H7 (cell line): ENCODE measurements around the gene TMEM183A. TPM values are rescaled to one million over a fixed set of nuclear protein-coding genes. Genes with fewer than 3 reads are reported as not detected.

Experiments used
- DNase-seq: peaks from one replicate; pipeline ENCODE4 v3.0.0; 2012
- H3K27me3 ChIP-seq: 2 replicates; pipeline ENCODE4 v1.6.0; 2011; ENCODE audit warnings: mild to moderate bottlenecking, low read length; ENCODE audit not compliant: control insufficient read depth, insufficient read depth
- H3K36me3 ChIP-seq: replicated peaks from 2 replicates; pipeline ENCODE4 v1.5.1; 2011; ENCODE audit warnings: low read length; ENCODE audit not compliant: control insufficient read depth, insufficient read depth
- H3K4me3 ChIP-seq: 2 replicates; pipeline ENCODE4 v1.5.1; 2011; ENCODE audit warnings: low read depth, mild to moderate bottlenecking, control low read depth, low read length, moderate library complexity; ENCODE audit not compliant: insufficient read depth
- total RNA-seq: library from RNA; depleted of rRNA; stranded (reverse); fragments of >200 nt; shearing (Covaris generic); gene quantifications from 2 replicates; pipeline ENCODE4 v1.2.3, GENCODE V29; 2014

The TMEM183A gene
- total RNA-seq, 1 experiment from 2014 or later = 193 TPM

DNA sequence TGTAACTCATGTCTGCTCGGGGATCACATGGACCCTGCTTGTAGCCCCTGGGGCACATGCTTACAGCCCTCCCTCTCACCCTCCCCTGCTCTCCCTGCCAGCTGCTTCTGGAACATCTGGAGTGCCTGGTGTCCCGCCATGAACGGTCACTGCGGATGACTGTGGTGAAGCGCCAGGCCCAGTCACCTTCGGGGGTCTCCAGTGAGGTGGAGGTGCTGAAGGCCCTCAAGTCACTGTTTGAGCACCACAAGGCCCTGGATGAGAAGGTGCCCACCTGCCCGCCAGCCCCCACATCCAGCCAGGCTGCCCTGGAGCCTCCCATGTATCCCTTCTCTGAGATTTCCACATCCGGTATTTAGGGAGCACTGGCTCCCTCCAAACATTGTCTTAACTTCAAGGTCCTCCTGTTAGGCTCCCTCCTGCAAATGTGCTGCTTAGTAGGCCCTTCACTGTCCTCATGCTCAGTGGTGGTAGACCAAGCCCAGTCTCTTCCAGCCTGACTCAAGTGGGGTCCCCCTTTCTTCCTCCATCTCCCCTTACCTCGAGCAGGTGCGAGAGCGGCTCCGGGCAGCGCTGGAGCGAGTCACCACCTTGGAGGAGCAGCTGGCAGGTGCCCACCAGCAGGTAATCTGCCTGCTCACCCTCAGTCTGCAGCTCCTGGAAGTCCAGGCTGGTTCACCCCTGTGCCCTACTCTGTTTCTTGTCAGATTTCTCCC is 36.8 kb downstream of the TMEM183A start:
- H3K4me3 ChIP-seq = no peak overlapping the region
- H3K36me3 ChIP-seq = no peaks in the 10 kb centered on the region
- no peak for DNase-seq
- H3K27me3 ChIP-seq = no peaks in the 10 kb centered on the region; the same call in 1 of the 2 replicates

GRCh38 chr1:203044546-203045250 is 37.5 kb downstream of the TMEM183A start:
- Histone ChIP-seq H3K27me3 (no peaks in the 10 kb centered on the region; the same call in 1 of the 2 replicates), H3K36me3 (no peaks in the 10 kb centered on the region), H3K4me3 (no peak overlapping the region)
- DNase-seq = no peak

GRCh38 chr1:203045336-203045735 is 38.2 kb downstream of the TMEM183A start:
- no peaks in the 10 kb centered on the region; the same call in 1 of the 2 replicates for H3K27me3 ChIP-seq
- H3K36me3 ChIP-seq = no peaks in the 10 kb centered on the region
- DNase-seq = no peak
- H3K4me3 ChIP-seq = no peak overlapping the region

GRCh38 chr1:203045821-203046594 is 38.8 kb downstream of the TMEM183A start:
- Histone ChIP-seq H3K4me3 (no peak overlapping the region), H3K36me3 (no peaks in the 10 kb centered on the region), H3K27me3 (no peaks in the 10 kb centered on the region; the same call in 1 of the 2 replicates)
- no peak for DNase-seq

- no peak for DNase-seq
- no peaks in the 10 kb centered on the region for H3K36me3 ChIP-seq
Observed at GRCh38 chr1:203046984-203047630, 39.9 kb downstream of the TMEM183A start.

GRCh38 chr1:203048086-203048485 is 40.9 kb downstream of the TMEM183A start:
- no peaks in the 10 kb centered on the region for H3K36me3 ChIP-seq
- peak; percentile 70 for DNase-seq
- H3K27me3 ChIP-seq = no peaks in the 10 kb centered on the region; the same call in 1 of the 2 replicates
- no peak overlapping the region for H3K4me3 ChIP-seq

More at GRCh38 chr1:203046984-203047630, 39.9 kb downstream of the TMEM183A start:
- no peaks in the 10 kb centered on the region; the same call in 1 of the 2 replicates for H3K27me3 ChIP-seq
- no peak overlapping the region for H3K4me3 ChIP-seq

DNA sequence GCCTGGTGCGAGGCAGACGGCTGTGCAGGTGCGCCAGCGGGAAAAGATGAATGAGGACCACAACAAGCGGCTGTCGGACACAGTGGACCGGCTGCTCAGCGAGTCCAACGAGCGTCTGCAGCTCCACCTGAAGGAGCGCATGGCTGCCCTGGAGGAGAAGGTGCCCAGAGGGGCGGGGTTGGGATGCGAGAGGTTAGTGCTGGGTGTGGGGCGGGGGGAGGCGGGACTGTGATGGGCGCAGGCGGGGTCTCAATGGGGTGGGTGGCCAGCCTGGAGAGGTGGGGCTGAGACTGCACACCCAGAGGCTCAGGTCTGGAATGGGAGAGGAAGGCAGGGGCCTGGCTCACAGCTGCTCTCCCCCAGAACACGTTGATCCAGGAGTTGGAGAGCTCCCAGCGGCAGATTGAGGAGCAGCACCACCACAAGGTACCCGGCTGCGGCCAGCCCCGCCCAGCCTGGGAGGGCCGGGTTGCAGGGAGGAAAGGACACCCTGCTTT is 41.4 kb downstream of the TMEM183A start:
- no peaks in the 10 kb centered on the region; the same call in 1 of the 2 replicates for H3K27me3 ChIP-seq
- H3K4me3 ChIP-seq = no peak overlapping the region
- peak; percentile 97 for DNase-seq
- H3K36me3 ChIP-seq = no peaks in the 10 kb centered on the region

DNA sequence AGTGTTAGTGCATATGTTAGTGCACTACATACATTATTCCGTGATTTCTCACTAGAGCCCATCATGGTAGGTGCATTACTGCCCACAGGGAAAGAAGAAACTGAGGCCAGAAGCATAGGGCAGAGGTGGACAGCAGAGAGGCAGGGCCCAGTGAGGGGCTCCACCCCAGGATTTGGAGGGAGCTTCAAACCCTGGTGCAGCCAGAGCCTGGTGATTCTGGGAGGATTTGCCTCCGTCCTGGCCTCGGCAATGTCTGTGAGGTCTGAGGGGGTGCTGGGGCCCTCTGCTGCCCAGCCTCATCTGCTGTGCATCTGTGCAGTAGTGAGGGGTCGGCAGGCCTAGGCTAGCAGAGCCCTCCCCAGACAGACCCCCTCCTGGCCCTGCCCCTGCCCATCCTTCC is 41.9 kb downstream of the TMEM183A start:
- Histone ChIP-seq H3K36me3 (no peaks in the 10 kb centered on the region), H3K4me3 (no peak overlapping the region)
- peak; percentile 79 for DNase-seq

GRCh38 chr1:203049576-203050180 is 42.5 kb downstream of the TMEM183A start:
- Histone ChIP-seq H3K36me3 (no peaks in the 10 kb centered on the region), H3K27me3 (no peaks in the 10 kb centered on the region; the same call in 1 of the 2 replicates), H3K4me3 (no peak overlapping the region)
- no peak for DNase-seq

More for the DNA sequence above, 41.9 kb downstream of the TMEM183A start:
- H3K27me3 ChIP-seq = no peaks in the 10 kb centered on the region; the same call in 1 of the 2 replicates

- DNase-seq = no peak
- Histone ChIP-seq H3K36me3 (no peaks in the 10 kb centered on the region), H3K4me3 (no peak overlapping the region), H3K27me3 (no peaks in the 10 kb centered on the region)
Observed at GRCh38 chr1:203050826-203051225, 43.7 kb downstream of the TMEM183A start.

GRCh38 chr1:203051841-203052324 is 44.7 kb downstream of the TMEM183A start:
- no peaks in the 10 kb centered on the region for H3K27me3 ChIP-seq

DNA sequence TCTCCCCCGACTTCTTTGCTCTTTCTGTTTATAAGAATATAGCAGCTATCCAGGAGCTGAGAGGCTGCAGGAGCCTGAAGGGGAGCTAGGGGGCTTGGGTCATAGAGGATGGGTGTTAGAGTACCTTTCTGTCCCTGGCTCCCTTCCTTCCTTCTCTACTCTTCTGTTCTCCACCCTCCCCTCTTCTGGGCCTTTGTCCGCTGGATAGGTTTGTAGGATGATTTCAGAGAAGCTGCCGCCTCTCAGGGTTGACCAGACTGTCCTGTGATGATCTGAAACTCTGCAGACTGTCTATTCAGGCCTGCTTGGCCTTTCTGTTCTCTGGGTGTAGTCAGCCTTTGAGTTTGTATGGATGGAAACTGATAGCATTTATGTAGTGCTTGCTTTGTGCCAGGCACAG is 45.4 kb downstream of the TMEM183A start:
- DNase-seq = no peak
- no peaks in the 10 kb centered on the region for H3K27me3 ChIP-seq
- H3K4me3 ChIP-seq = no peak overlapping the region
- no peaks in the 10 kb centered on the region; the same call in 1 of the 2 replicates for H3K36me3 ChIP-seq

More at GRCh38 chr1:203051841-203052324, 44.7 kb downstream of the TMEM183A start:
- no peak for DNase-seq
- Histone ChIP-seq H3K4me3 (no peak overlapping the region), H3K36me3 (no peaks in the 10 kb centered on the region; the same call in 1 of the 2 replicates)

- no peak for DNase-seq
- H3K4me3 ChIP-seq = no peak overlapping the region
- no peaks in the 10 kb centered on the region; the same call in 1 of the 2 replicates for H3K27me3 ChIP-seq
- no peaks in the 10 kb centered on the region; the same call in 1 of the 2 replicates for H3K36me3 ChIP-seq
Observed at GRCh38 chr1:203054184-203054583, 47.0 kb downstream of the TMEM183A start.
